Measurements from ENCODE around the gene GNA12.

DNA sequence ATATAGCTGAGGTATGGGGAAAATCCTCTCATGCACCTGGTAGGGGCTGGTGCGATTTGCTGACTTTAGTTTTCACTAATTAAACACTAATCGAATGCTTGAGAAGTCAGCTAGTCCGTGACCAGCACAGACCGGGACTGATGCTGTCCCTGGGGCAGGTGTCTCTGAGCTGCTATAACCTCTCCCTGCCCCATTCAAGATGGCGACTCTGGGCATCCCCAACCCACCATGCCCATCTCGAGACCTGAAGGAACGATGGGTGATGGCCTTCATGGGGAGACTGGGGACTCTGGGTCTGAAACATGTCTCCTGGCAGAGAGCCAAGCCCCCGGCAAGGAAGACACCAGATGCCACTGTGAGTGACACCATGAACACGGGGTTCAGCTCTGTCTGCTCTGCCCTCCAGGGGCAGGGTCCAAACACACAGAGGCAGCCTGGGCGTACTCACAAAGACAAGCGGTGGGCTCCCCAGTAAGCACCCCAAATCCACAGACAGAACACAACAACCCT, 57.4 kb downstream of the GNA12 start:
- TF ChIP-seq EZH2 (IDR thresholded peaks at IDR 0.05) (no peak), EZH2phosphoT487 (IDR thresholded peaks at IDR 0.05) (no peak)
- TF ChIP-seq, protein P1, sequence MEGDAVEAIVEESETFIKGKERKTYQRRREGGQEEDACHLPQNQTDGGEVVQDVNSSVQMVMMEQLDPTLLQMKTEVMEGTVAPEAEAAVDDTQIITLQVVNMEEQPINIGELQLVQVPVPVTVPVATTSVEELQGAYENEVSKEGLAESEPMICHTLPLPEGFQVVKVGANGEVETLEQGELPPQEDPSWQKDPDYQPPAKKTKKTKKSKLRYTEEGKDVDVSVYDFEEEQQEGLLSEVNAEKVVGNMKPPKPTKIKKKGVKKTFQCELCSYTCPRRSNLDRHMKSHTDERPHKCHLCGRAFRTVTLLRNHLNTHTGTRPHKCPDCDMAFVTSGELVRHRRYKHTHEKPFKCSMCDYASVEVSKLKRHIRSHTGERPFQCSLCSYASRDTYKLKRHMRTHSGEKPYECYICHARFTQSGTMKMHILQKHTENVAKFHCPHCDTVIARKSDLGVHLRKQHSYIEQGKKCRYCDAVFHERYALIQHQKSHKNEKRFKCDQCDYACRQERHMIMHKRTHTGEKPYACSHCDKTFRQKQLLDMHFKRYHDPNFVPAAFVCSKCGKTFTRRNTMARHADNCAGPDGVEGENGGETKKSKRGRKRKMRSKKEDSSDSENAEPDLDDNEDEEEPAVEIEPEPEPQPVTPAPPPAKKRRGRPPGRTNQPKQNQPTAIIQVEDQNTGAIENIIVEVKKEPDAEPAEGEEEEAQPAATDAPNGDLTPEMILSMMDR (IDR thresholded peaks at IDR 0.05): no peak

All from neural progenitor cell (in vitro differentiated cells).